ENCODE measurements around the gene DCAF6.

DCAF6 gene

DNA sequence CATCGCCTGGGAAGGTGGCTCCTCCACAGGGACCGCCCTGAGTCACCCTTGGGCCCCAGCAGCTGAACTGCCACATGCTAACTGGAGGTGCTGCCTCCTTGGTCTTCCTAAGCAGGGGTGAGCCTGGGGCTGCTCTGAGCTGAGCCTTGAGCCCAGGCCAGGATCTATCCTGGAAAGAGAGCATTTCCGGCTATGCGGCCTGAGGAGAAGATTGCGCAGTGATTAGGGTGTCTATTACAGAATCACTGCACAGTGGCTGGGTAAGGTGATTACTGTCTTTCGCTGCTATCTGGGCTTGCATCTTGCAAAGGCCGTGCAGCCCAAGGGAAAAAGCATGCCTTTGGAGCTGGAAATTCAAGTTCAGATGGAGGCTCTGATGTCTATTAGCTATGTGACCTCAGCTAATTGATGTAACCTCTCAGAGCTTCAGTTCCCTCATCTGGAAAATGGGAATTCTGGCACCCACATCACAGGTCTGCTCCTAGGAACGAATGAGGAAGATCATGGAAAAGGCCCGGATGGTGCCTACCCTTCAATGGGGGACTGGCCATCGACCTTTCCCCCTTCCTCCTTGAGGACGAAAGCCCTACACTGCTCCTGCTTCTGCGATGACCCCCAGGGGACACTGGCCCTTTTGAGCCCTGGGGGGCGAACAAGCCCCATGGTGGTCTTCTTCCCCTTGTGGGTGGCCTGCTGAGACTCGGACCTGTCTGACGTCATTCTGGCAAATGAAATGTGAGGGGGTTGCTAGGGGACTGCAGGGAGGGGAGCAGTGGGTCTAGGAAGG, 162.2 kb downstream of the DCAF6 start:
- WGBS (ENCODE audit: insufficient coverage) = 98% methylated on average over 10 of the region's 15 CpGs
- CTCF ChIA-PET = interaction anchor here (1.0 to 1.2 kb wide), 2 partner anchors 14 to 16 kb away, joined by 3 read pairs; no protein-coding TSS in a partner anchor

GRCh38 chr1:168099337-168099801, 162.9 kb downstream of the DCAF6 start:
- WGBS (ENCODE audit: insufficient coverage) = 96% methylated on average over 6 of the region's 7 CpGs

More for the DNA sequence above, 162.2 kb downstream of the DCAF6 start:
- H3K36me3 ChIP-seq (ENCODE audit: control insufficient read depth in 4 of 4, insufficient read depth in 4 of 4, low read length in 3 of 4) = no peaks in the 10 kb centered on the region
- POLR2A ChIA-PET = no interaction called here
- H3K27me3 ChIP-seq (replicated peaks in 2 of 5; ENCODE audit: control insufficient read depth in 4 of 5, insufficient read depth in 5 of 5, low read length in 4 of 5) = no peaks in the 10 kb centered on the region
- H3K4me3 ChIP-seq (ENCODE audit: control insufficient read depth in 1 of 7, extremely low read depth in 1 of 7, insufficient read depth in 4 of 7, low read depth in 2 of 7, low read length in 6 of 7) = no peak overlapping the region
- H3K9me3 ChIP-seq (ENCODE audit: control extremely low read depth in 1 of 5, control insufficient read depth in 4 of 5, insufficient read depth in 2 of 5, low read depth in 1 of 5, low read length in 4 of 5) = no peaks in the 10 kb centered on the region
- no peak overlapping the region for H3K27ac ChIP-seq (ENCODE audit: insufficient read depth in 1 of 2, low read depth in 1 of 2, low read length in 2 of 2, poor library complexity in 1 of 2, severe bottlenecking in 2 of 2)
- no peak for DNase-seq
- no peaks in the 10 kb centered on the region for H3K4me1 ChIP-seq (ENCODE audit: control extremely low read depth in 1 of 4, control insufficient read depth in 4 of 4, insufficient read depth in 4 of 4, low read length in 3 of 4)

GRCh38 chr1:168100315-168101002, 164.0 kb downstream of the DCAF6 start:
- Histone ChIP-seq H3K36me3 (ENCODE audit: control insufficient read depth in 4 of 4, insufficient read depth in 4 of 4, low read length in 3 of 4) (no peaks in the 10 kb centered on the region), H3K4me3 (ENCODE audit: control insufficient read depth in 1 of 7, extremely low read depth in 1 of 7, insufficient read depth in 4 of 7, low read depth in 2 of 7, low read length in 6 of 7) (no peak overlapping the region), H3K4me1 (ENCODE audit: control extremely low read depth in 1 of 4, control insufficient read depth in 4 of 4, insufficient read depth in 4 of 4, low read length in 3 of 4) (no peaks in the 10 kb centered on the region), H3K9me3 (ENCODE audit: control extremely low read depth in 1 of 5, control insufficient read depth in 4 of 5, insufficient read depth in 2 of 5, low read depth in 1 of 5, low read length in 4 of 5) (no peaks in the 10 kb centered on the region), H3K27ac (ENCODE audit: insufficient read depth in 1 of 2, low read depth in 1 of 2, low read length in 2 of 2, poor library complexity in 1 of 2, severe bottlenecking in 2 of 2) (no peak overlapping the region), H3K27me3 (replicated peaks in 2 of 5; ENCODE audit: control insufficient read depth in 4 of 5, insufficient read depth in 5 of 5, low read length in 4 of 5) (no peaks in the 10 kb centered on the region)
- POLR2A ChIA-PET = no interaction called here
- no peak for DNase-seq
- CTCF ChIA-PET = interaction anchor here (0.7 to 1.0 kb wide), 3 partner anchors 8 to 30 kb away, joined by 3 to 4 read pairs (median 3); no protein-coding TSS in a partner anchor
- 97% methylated on average over 4 of the region's 7 CpGs for WGBS (ENCODE audit: insufficient coverage)

More at GRCh38 chr1:168099337-168099801, 162.9 kb downstream of the DCAF6 start:
- no peaks in the 10 kb centered on the region for H3K36me3 ChIP-seq (ENCODE audit: control insufficient read depth in 4 of 4, insufficient read depth in 4 of 4, low read length in 3 of 4)
- no peaks in the 10 kb centered on the region for H3K27me3 ChIP-seq (replicated peaks in 2 of 5; ENCODE audit: control insufficient read depth in 4 of 5, insufficient read depth in 5 of 5, low read length in 4 of 5)
- no peaks in the 10 kb centered on the region for H3K9me3 ChIP-seq (ENCODE audit: control extremely low read depth in 1 of 5, control insufficient read depth in 4 of 5, insufficient read depth in 2 of 5, low read depth in 1 of 5, low read length in 4 of 5)
- POLR2A ChIA-PET = no interaction called here
- H3K4me1 ChIP-seq (ENCODE audit: control extremely low read depth in 1 of 4, control insufficient read depth in 4 of 4, insufficient read depth in 4 of 4, low read length in 3 of 4) = no peaks in the 10 kb centered on the region
- no peak overlapping the region for H3K27ac ChIP-seq (ENCODE audit: insufficient read depth in 1 of 2, low read depth in 1 of 2, low read length in 2 of 2, poor library complexity in 1 of 2, severe bottlenecking in 2 of 2)
- CTCF ChIA-PET = interaction anchor here (0.7 to 1.2 kb wide), 2 partner anchors 11 to 15 kb away, joined by 3 read pairs; no protein-coding TSS in a partner anchor
- no peak overlapping the region for H3K4me3 ChIP-seq (ENCODE audit: control insufficient read depth in 1 of 7, extremely low read depth in 1 of 7, insufficient read depth in 4 of 7, low read depth in 2 of 7, low read length in 6 of 7)
- no peak for DNase-seq

GRCh38 chr1:168101336-168101735, 164.9 kb downstream of the DCAF6 start:
- no peaks in the 10 kb centered on the region for H3K36me3 ChIP-seq (ENCODE audit: control insufficient read depth in 4 of 4, insufficient read depth in 4 of 4, low read length in 3 of 4)
- over 99% methylated on average over 8 of the region's 8 CpGs for WGBS (ENCODE audit: insufficient coverage)
- POLR2A ChIA-PET = no interaction called here
- DNase-seq = no peak
- H3K27me3 ChIP-seq (replicated peaks in 2 of 5; ENCODE audit: control insufficient read depth in 4 of 5, insufficient read depth in 5 of 5, low read length in 4 of 5) = no peaks in the 10 kb centered on the region
- H3K9me3 ChIP-seq (ENCODE audit: control extremely low read depth in 1 of 5, control insufficient read depth in 4 of 5, insufficient read depth in 2 of 5, low read depth in 1 of 5, low read length in 4 of 5) = no peaks in the 10 kb centered on the region
- CTCF ChIA-PET = interaction anchor here (0.6 to 1.2 kb wide), 4 partner anchors 9 to 29 kb away, joined by 3 to 4 read pairs (median 4); no protein-coding TSS in a partner anchor
- no peaks in the 10 kb centered on the region for H3K4me1 ChIP-seq (ENCODE audit: control extremely low read depth in 1 of 4, control insufficient read depth in 4 of 4, insufficient read depth in 4 of 4, low read length in 3 of 4)
- H3K4me3 ChIP-seq (ENCODE audit: control insufficient read depth in 1 of 7, extremely low read depth in 1 of 7, insufficient read depth in 4 of 7, low read depth in 2 of 7, low read length in 6 of 7) = no peak overlapping the region
- H3K27ac ChIP-seq (ENCODE audit: insufficient read depth in 1 of 2, low read depth in 1 of 2, low read length in 2 of 2, poor library complexity in 1 of 2, severe bottlenecking in 2 of 2) = no peak overlapping the region

DNA sequence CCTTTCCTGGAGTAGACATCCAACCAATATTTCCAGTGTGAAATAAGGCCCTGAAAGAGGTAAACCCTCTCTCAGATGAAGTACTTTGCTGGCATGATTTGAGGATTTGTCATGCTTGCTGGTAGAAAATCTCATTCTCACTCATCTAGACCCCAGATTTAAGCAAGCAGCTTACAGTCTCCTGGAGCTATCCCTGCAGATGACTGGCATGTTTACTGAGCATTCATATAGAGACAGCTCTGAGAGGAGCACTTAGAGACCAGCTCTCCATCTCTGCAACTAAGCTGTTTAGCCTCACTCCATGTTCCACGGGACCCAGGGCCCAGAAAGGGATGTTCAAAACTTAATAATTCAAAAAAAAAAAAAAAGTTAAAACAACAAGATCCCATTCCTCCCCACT, 166.0 kb downstream of the DCAF6 start:
- Histone ChIP-seq H3K36me3 (ENCODE audit: control insufficient read depth in 4 of 4, insufficient read depth in 4 of 4, low read length in 3 of 4) (no peaks in the 10 kb centered on the region), H3K9me3 (ENCODE audit: control extremely low read depth in 1 of 5, control insufficient read depth in 4 of 5, insufficient read depth in 2 of 5, low read depth in 1 of 5, low read length in 4 of 5) (no peaks in the 10 kb centered on the region), H3K27ac (ENCODE audit: insufficient read depth in 1 of 2, low read depth in 1 of 2, low read length in 2 of 2, poor library complexity in 1 of 2, severe bottlenecking in 2 of 2) (no peak overlapping the region), H3K4me1 (ENCODE audit: control extremely low read depth in 1 of 4, control insufficient read depth in 4 of 4, insufficient read depth in 4 of 4, low read length in 3 of 4) (no peaks in the 10 kb centered on the region), H3K4me3 (ENCODE audit: control insufficient read depth in 1 of 7, extremely low read depth in 1 of 7, insufficient read depth in 4 of 7, low read depth in 2 of 7, low read length in 6 of 7) (no peak overlapping the region), H3K27me3 (replicated peaks in 2 of 5; ENCODE audit: control insufficient read depth in 4 of 5, insufficient read depth in 5 of 5, low read length in 4 of 5) (no peaks in the 10 kb centered on the region)
- ChIA-PET POLR2A (no interaction called here), CTCF (interaction anchor here (1.2 to 1.5 kb wide), 3 partner anchors 12 to 202 kb away, joined by 3 to 4 read pairs (median 4); no protein-coding TSS in a partner anchor)
- DNase-seq = no peak
- no CpG with 5 or more reads among the region's 1 CpG for WGBS (ENCODE audit: insufficient coverage)

GRCh38 chr1:168104535-168104934, 168.1 kb downstream of the DCAF6 start:
- Histone ChIP-seq H3K4me1 (ENCODE audit: control extremely low read depth in 1 of 4, control insufficient read depth in 4 of 4, insufficient read depth in 4 of 4, low read length in 3 of 4) (no peaks in the 10 kb centered on the region), H3K27me3 (replicated peaks in 2 of 5; ENCODE audit: control insufficient read depth in 4 of 5, insufficient read depth in 5 of 5, low read length in 4 of 5) (no peaks in the 10 kb centered on the region), H3K27ac (ENCODE audit: insufficient read depth in 1 of 2, low read depth in 1 of 2, low read length in 2 of 2, poor library complexity in 1 of 2, severe bottlenecking in 2 of 2) (no peak overlapping the region), H3K4me3 (ENCODE audit: control insufficient read depth in 1 of 7, extremely low read depth in 1 of 7, insufficient read depth in 4 of 7, low read depth in 2 of 7, low read length in 6 of 7) (no peak overlapping the region), H3K9me3 (ENCODE audit: control extremely low read depth in 1 of 5, control insufficient read depth in 4 of 5, insufficient read depth in 2 of 5, low read depth in 1 of 5, low read length in 4 of 5) (no peaks in the 10 kb centered on the region), H3K36me3 (ENCODE audit: control insufficient read depth in 4 of 4, insufficient read depth in 4 of 4, low read length in 3 of 4) (no peaks in the 10 kb centered on the region)
- ChIA-PET POLR2A (no interaction called here), CTCF (interaction anchor here (1.5 to 1.6 kb wide), 2 partner anchors 20 to 22 kb away, joined by 4 to 5 read pairs; no protein-coding TSS in a partner anchor)
- 100% methylated on average over 8 of the region's 11 CpGs for WGBS (ENCODE audit: insufficient coverage)
- no peak for DNase-seq

- Histone ChIP-seq H3K4me3 (ENCODE audit: control insufficient read depth in 1 of 7, extremely low read depth in 1 of 7, insufficient read depth in 4 of 7, low read depth in 2 of 7, low read length in 6 of 7) (no peak overlapping the region), H3K9me3 (ENCODE audit: control extremely low read depth in 1 of 5, control insufficient read depth in 4 of 5, insufficient read depth in 2 of 5, low read depth in 1 of 5, low read length in 4 of 5) (no peaks in the 10 kb centered on the region), H3K27ac (ENCODE audit: insufficient read depth in 1 of 2, low read depth in 1 of 2, low read length in 2 of 2, poor library complexity in 1 of 2, severe bottlenecking in 2 of 2) (no peak overlapping the region), H3K4me1 (ENCODE audit: control extremely low read depth in 1 of 4, control insufficient read depth in 4 of 4, insufficient read depth in 4 of 4, low read length in 3 of 4) (no peaks in the 10 kb centered on the region), H3K36me3 (ENCODE audit: control insufficient read depth in 4 of 4, insufficient read depth in 4 of 4, low read length in 3 of 4) (no peaks in the 10 kb centered on the region), H3K27me3 (replicated peaks in 2 of 5; ENCODE audit: control insufficient read depth in 4 of 5, insufficient read depth in 5 of 5, low read length in 4 of 5) (no peaks in the 10 kb centered on the region)
- CTCF ChIA-PET = no interaction called here
- DNase-seq = no peak
- 100% methylated on average over 1 of the region's 6 CpGs for WGBS (ENCODE audit: insufficient coverage)
- POLR2A ChIA-PET = no interaction called here
These were observed 169.4 kb downstream of the DCAF6 start for GRCh38 chr1:168105846-168106245.

All from common myeloid progenitor, CD34-positive (primary cell).